ENCODE results near the gene SACM1L.

GRCh38 chr3:45641756-45642155 lies 47.4 kb upstream of the SACM1L start:
- TF ChIP-seq CTCF (IDR thresholded peaks at IDR 0.05): no peak
- TF ChIP-seq POLR2A (IDR thresholded peaks at IDR 0.05; ENCODE audit: low read depth): no peak
- no peak for TF ChIP-seq EP300 (IDR thresholded peaks at IDR 0.05)
